Ovary (tissue), 3 donors: Measurements from ENCODE around the gene SPPL3.

Source experiments
- POLR2A ChIP-seq: fragments of 450-650 bp; IDR thresholded peaks from one replicate; pipeline ENCODE4 v1.6.1; 2017; ENCODE audit warnings: antibody characterized with exemption, mild to moderate bottlenecking, moderate library complexity
- TF ChIP-seq, protein P1 (sequence below), 3 donors: fragments of 450-650 bp in 2 of 3; fragments of 200-600 bp in 1 of 3; IDR thresholded peaks; one replicate each; pipeline versions ENCODE4 v1.5.1 to v1.8.0; 2016 to 2022; ENCODE audit warnings: antibody characterized with exemption in 3 of 3, mild to moderate bottlenecking in 1 of 3
- donor health status: DM: no; HTN: no; CAD: no.

DNA sequence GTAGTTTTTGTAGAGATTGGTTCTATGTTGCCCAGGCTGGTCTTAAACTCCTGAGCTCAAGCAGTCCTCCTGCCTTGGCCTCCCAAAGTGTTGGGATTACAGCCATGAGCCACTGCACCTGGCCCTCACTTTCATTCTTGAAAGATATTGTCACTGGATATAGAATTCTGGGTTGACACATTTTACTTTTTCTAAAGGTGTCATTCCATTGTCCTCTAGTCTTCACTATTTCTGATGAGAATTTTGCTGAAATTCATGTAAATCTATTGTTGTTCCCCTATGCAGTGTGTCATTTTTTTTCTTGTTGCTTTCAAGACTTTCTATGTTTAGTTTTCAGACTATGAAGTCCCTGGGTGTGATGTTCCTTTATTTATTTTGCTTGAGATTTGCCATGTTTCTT lies 149.4 kb downstream of the SPPL3 start:
- TF ChIP-seq, protein P1, sequence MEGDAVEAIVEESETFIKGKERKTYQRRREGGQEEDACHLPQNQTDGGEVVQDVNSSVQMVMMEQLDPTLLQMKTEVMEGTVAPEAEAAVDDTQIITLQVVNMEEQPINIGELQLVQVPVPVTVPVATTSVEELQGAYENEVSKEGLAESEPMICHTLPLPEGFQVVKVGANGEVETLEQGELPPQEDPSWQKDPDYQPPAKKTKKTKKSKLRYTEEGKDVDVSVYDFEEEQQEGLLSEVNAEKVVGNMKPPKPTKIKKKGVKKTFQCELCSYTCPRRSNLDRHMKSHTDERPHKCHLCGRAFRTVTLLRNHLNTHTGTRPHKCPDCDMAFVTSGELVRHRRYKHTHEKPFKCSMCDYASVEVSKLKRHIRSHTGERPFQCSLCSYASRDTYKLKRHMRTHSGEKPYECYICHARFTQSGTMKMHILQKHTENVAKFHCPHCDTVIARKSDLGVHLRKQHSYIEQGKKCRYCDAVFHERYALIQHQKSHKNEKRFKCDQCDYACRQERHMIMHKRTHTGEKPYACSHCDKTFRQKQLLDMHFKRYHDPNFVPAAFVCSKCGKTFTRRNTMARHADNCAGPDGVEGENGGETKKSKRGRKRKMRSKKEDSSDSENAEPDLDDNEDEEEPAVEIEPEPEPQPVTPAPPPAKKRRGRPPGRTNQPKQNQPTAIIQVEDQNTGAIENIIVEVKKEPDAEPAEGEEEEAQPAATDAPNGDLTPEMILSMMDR (IDR thresholded peaks at IDR 0.05), result no peak
- TF ChIP-seq POLR2A, result no peak
